GM12864 (cell line): ENCODE measurements around the gene NAMPT.

ENCODE experiments used
- DNase-seq: peaks from one replicate; pipeline ENCODE4 v3.0.0-alpha.2; 2011; ENCODE audit warnings: low read depth
- H3K4me3 ChIP-seq: 2 replicates; pipeline ENCODE4 v1.5.1; 2011; ENCODE audit warnings: mild to moderate bottlenecking, low read depth, low read length, control low read depth
- TF ChIP-seq, protein P1 (sequence below): IDR thresholded peaks from 2 replicates; pipeline ENCODE4 v1.5.1; 2011; ENCODE audit warnings: low read depth, mild to moderate bottlenecking, moderate library complexity, low read length, control low read depth, inconsistent platforms; ENCODE audit errors: missing control alignments

The NAMPT gene

DNA sequence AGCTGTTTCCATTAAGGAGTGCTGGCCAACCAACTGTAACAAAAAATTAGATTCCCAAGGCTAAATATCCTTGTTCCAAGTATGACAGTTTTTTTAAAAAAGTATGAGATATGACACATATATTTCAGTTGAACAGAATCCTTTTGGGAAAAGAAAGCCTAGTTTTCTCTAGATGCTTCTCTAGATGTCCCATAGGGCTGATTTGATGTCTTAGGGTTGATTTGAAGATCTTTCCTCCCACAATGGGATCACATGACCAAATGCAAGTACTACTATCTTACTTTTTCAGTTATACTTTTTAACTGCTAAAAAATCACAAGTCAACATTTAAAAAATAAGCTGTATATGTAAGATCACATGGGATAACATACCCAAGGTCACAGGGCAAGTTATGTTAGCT is 3.7 kb downstream of the NAMPT start:
- no peak for DNase-seq
- H3K4me3 ChIP-seq, result no peak overlapping the region
- TF ChIP-seq, protein P1, sequence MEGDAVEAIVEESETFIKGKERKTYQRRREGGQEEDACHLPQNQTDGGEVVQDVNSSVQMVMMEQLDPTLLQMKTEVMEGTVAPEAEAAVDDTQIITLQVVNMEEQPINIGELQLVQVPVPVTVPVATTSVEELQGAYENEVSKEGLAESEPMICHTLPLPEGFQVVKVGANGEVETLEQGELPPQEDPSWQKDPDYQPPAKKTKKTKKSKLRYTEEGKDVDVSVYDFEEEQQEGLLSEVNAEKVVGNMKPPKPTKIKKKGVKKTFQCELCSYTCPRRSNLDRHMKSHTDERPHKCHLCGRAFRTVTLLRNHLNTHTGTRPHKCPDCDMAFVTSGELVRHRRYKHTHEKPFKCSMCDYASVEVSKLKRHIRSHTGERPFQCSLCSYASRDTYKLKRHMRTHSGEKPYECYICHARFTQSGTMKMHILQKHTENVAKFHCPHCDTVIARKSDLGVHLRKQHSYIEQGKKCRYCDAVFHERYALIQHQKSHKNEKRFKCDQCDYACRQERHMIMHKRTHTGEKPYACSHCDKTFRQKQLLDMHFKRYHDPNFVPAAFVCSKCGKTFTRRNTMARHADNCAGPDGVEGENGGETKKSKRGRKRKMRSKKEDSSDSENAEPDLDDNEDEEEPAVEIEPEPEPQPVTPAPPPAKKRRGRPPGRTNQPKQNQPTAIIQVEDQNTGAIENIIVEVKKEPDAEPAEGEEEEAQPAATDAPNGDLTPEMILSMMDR, result no peak

- DNase-seq, result no peak
- TF ChIP-seq, protein P1, result no peak
- no peak overlapping the region for H3K4me3 ChIP-seq
Observed at GRCh38 chr7:106279425-106280197, 5.2 kb downstream of the NAMPT start.

DNA sequence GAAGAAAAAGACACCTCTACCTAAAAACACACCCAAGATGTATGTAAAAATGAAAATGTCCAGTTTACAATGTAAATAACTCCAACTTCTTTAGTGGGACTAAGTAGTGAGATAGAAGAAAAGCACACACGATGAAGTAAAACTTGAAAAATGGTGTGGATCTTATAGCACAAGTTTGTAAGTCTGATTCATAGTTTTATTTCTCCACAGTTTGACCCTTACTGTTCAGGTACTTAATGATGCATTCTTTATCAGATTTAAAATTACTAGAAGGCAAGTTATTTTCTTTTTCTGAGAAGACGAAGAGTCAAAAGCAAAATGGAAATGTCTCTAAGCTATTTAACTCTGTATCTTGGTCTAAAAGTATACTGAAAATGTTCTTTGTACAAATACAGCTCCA is 6.1 kb downstream of the NAMPT start:
- no peak overlapping the region for H3K4me3 ChIP-seq
- TF ChIP-seq, protein P1, result no peak
- no peak for DNase-seq

GRCh38 chr7:106277976-106278375 is 6.8 kb downstream of the NAMPT start:
- DNase-seq, result no peak
- H3K4me3 ChIP-seq, result no peak overlapping the region
- TF ChIP-seq, protein P1, result no peak

DNA sequence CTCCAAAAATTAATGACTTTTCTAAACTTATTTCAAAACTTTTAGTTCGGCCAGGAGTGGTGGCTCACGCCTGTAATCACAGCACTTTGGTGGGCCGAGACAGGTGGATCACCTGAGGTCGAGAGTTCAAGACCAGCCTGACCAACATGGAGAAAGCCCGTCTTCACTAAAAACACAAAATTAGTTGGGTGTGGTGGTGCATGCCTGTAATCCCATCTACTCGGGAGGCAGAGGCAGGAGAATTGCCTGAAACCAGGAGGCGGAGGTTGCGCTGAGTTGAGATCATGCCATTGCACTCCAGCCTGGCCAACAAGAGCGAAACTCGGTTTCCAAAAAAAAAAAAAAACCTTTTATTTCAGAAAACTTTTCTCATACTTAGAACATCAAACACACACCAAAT is 8.3 kb downstream of the NAMPT start:
- no peak overlapping the region for H3K4me3 ChIP-seq
- DNase-seq, result no peak
- TF ChIP-seq, protein P1, result no peak

DNA sequence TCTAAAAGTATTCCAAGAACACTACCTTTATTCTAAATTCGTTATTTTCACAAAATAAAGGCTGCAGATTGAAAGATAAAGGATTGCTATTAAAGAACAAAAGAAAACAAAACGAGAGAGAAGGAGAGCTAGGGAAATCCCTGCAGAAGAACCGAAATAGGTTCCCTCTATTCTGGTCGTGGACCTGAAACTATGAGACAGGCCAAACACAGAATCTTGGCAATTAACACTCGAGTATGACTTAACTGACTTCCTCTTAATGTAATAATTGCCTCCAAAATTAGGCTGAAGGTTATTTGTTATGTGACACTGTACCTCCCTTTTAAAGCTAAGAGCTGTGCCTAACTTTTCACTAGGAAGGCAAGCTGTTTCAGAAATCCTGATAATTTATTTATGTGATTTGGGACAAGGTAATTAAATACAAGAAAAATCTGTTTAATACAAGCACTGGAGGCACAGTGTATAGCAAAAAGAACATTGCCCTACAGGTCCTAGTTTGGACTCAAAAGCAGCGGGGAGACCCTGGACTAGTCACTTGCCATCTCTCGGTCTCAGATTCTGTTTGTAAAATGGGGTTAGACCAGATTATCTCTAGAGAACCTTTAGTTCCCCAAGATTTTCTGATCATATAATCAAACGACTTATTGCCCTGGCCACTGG is 11.6 kb downstream of the NAMPT start:
- DNase-seq, result no peak
- H3K4me3 ChIP-seq, result no peak overlapping the region
- TF ChIP-seq, protein P1, result no peak
